Epithelial cell of esophagus (primary cell): ENCODE results near the gene FAM162B.
"Not testable (repeated sequence)": the region's sequence is repeated elsewhere in the genome, so short reads cannot be mapped to it uniquely, and the experiment has no call there.

ENCODE experiments used
- DNase-seq: peaks from one replicate; pipeline ENCODE4 v3.0.0; 2010; ENCODE audit warnings: low read depth
- H3K4me3 ChIP-seq: 2 replicates; pipeline ENCODE4 v1.5.1; 2011; ENCODE audit warnings: mild to moderate bottlenecking, low read length, control low read depth
- CTCF ChIP-seq: IDR thresholded peaks from 2 replicates; pipeline ENCODE4 v1.5.1; 2011; ENCODE audit warnings: low read depth, mild to moderate bottlenecking, low read length, control low read depth, inconsistent platforms; ENCODE audit not compliant: insufficient read depth; ENCODE audit errors: missing control alignments

FAM162B gene

GRCh38 chr6:116763906-116764628 lies 1.5 kb downstream of the FAM162B start:
- no peak overlapping the region for H3K4me3 ChIP-seq
- TF ChIP-seq CTCF = no peak
- DNase-seq = no peak

- no peak for TF ChIP-seq CTCF
- DNase-seq = no peak
- H3K4me3 ChIP-seq = no peak overlapping the region
These were observed 2.5 kb downstream of the FAM162B start for GRCh38 chr6:116763048-116763447.

GRCh38 chr6:116762235-116762634 lies 3.3 kb downstream of the FAM162B start:
- DNase-seq = no peak
- no peak for TF ChIP-seq CTCF
- H3K4me3 ChIP-seq = no peak overlapping the region

GRCh38 chr6:116761779-116762178 lies 3.7 kb downstream of the FAM162B start:
- TF ChIP-seq CTCF = no peak
- DNase-seq = no peak

GRCh38 chr6:116745176-116745575 lies 20.3 kb downstream of the FAM162B start:
- no peak for TF ChIP-seq CTCF
- DNase-seq = no peak
- H3K4me3 ChIP-seq = no peak overlapping the region

More at GRCh38 chr6:116761779-116762178, 3.7 kb downstream of the FAM162B start:
- H3K4me3 ChIP-seq = no peak overlapping the region

GRCh38 chr6:116741571-116741970 lies 23.9 kb downstream of the FAM162B start:
- no peak overlapping the region for H3K4me3 ChIP-seq
- DNase-seq = no peak
- no peak for TF ChIP-seq CTCF

- DNase-seq, H3K4me3 ChIP-seq: not testable (repeated sequence)
These were observed 25.0 kb downstream of the FAM162B start for GRCh38 chr6:116740486-116740885.

GRCh38 chr6:116737004-116737403 lies 28.5 kb downstream of the FAM162B start:
- no peak for TF ChIP-seq CTCF
- DNase-seq = no peak
- no peak overlapping the region for H3K4me3 ChIP-seq
